ENCODE measurements around the gene ACTN4. TPM values are rescaled to one million over a fixed set of nuclear protein-coding genes. Genes with fewer than 3 reads are reported as not detected.

The ACTN4 gene
- total RNA-seq, 1 donor from 2014 or later: 431 TPM

- DNase-seq (ENCODE audit: low spot score): no peak
Measured at GRCh38 chr19:38693380-38694223, 46.2 kb downstream of the ACTN4 start.

GRCh38 chr19:38695317-38695683 is 47.9 kb downstream of the ACTN4 start:
- no peak for DNase-seq (ENCODE audit: low spot score)

- no peak for DNase-seq (ENCODE audit: low spot score)
Measured at GRCh38 chr19:38695832-38696728, 48.6 kb downstream of the ACTN4 start.

GRCh38 chr19:38696729-38697055 is 49.2 kb downstream of the ACTN4 start:
- DNase-seq (ENCODE audit: low spot score): no peak

- DNase-seq (ENCODE audit: low spot score): no peak
Measured at GRCh38 chr19:38697197-38697596, 49.7 kb downstream of the ACTN4 start.

- no peak for DNase-seq (ENCODE audit: low spot score)
Measured at GRCh38 chr19:38697641-38698071, 50.2 kb downstream of the ACTN4 start.

GRCh38 chr19:38698225-38699026 is 51.0 kb downstream of the ACTN4 start:
- no peak for DNase-seq (ENCODE audit: low spot score)

- DNase-seq (ENCODE audit: low spot score): no peak
Measured at GRCh38 chr19:38699027-38699346, 51.5 kb downstream of the ACTN4 start.

- DNase-seq (ENCODE audit: low spot score): no peak
Measured at GRCh38 chr19:38699647-38700349, 52.3 kb downstream of the ACTN4 start.

GRCh38 chr19:38700350-38700901 is 53.0 kb downstream of the ACTN4 start:
- no peak for DNase-seq (ENCODE audit: low spot score)

GRCh38 chr19:38700902-38701454 is 53.5 kb downstream of the ACTN4 start:
- no peak for DNase-seq (ENCODE audit: low spot score)

GRCh38 chr19:38701455-38702063 is 54.1 kb downstream of the ACTN4 start:
- no peak for DNase-seq (ENCODE audit: low spot score)

GRCh38 chr19:38702278-38702677 is 54.8 kb downstream of the ACTN4 start:
- DNase-seq (ENCODE audit: low spot score): no peak

- no peak for DNase-seq (ENCODE audit: low spot score)
Measured at GRCh38 chr19:38703509-38703908, 56.1 kb downstream of the ACTN4 start.

- no peak for DNase-seq (ENCODE audit: low spot score)
Measured at GRCh38 chr19:38704488-38705026, 57.1 kb downstream of the ACTN4 start.

- no peak for DNase-seq (ENCODE audit: low spot score)
Measured at GRCh38 chr19:38705197-38706019, 58.0 kb downstream of the ACTN4 start.

GRCh38 chr19:38706792-38707511 is 59.5 kb downstream of the ACTN4 start:
- DNase-seq (ENCODE audit: low spot score): no peak

- no peak for DNase-seq (ENCODE audit: low spot score)
Measured at GRCh38 chr19:38707512-38708114, 60.2 kb downstream of the ACTN4 start.
